ENCODE measurements around the gene MAN2A2. TPM values are rescaled to one million over a fixed set of nuclear protein-coding genes. Genes with fewer than 3 reads are reported as not detected.

Gene MAN2A2
- total RNA-seq, 4 donors from 2014 or later = 46.8 to 109 (median 86.4) TPM

DNA sequence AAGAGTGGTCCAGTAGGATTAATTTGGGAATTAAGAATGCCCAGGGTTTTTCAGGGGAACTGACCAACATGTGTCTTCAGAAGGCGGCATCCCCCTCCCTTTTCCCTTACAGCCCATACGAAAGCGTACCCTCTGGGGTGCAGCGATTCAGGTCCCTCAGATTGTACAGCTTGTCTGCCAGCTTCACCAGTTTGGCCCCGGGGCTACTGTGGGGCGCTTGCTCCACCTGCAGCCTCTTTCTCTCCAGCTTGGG lies 28.4 kb downstream of the MAN2A2 start:
- H3K4me3 ChIP-seq = peak overlapping the region in 3 of 4 donors; percentile 54 to 93 (median 83)
- no peak for DNase-seq
- H3K4me1 ChIP-seq = peaks cover 18 to 54% (median 39%) of the 10 kb centered on the region in 4 donors
- intact Hi-C loops (cut with DNase I; ENCODE audit: low total_unique reads) (no loop called here), in situ Hi-C loops (cut with MboI; ENCODE audit: low pct_ligation_motif_present in 1 of 4, low pct_unique_long_range_greater_than_20kb in 1 of 4, low sequenced_read_pairs in 3 of 4) (no loop called here)
- H3K27ac ChIP-seq = peak overlapping the region; percentile 94 to 96 (median 95)
- no peaks in the 10 kb centered on the region for H3K27me3 ChIP-seq
- no peaks in the 10 kb centered on the region for H3K36me3 ChIP-seq
- H3K9me3 ChIP-seq = no peaks in the 10 kb centered on the region
- TF ChIP-seq EP300 (IDR thresholded peaks at IDR 0.05; ENCODE audit: low read depth) (no peak), POLR2AphosphoS5 (IDR thresholded peaks at IDR 0.05) (no peak), POLR2A (IDR thresholded peaks at IDR 0.05) (no peak)
- TF ChIP-seq, protein P1, sequence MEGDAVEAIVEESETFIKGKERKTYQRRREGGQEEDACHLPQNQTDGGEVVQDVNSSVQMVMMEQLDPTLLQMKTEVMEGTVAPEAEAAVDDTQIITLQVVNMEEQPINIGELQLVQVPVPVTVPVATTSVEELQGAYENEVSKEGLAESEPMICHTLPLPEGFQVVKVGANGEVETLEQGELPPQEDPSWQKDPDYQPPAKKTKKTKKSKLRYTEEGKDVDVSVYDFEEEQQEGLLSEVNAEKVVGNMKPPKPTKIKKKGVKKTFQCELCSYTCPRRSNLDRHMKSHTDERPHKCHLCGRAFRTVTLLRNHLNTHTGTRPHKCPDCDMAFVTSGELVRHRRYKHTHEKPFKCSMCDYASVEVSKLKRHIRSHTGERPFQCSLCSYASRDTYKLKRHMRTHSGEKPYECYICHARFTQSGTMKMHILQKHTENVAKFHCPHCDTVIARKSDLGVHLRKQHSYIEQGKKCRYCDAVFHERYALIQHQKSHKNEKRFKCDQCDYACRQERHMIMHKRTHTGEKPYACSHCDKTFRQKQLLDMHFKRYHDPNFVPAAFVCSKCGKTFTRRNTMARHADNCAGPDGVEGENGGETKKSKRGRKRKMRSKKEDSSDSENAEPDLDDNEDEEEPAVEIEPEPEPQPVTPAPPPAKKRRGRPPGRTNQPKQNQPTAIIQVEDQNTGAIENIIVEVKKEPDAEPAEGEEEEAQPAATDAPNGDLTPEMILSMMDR (IDR thresholded peaks at IDR 0.05) = no peak
- WGBS, 2 donors (ENCODE audit: low coverage in 1 of 2) = 0 to 29% methylated on average over 1 to 6 of the region's 6 CpGs

DNA sequence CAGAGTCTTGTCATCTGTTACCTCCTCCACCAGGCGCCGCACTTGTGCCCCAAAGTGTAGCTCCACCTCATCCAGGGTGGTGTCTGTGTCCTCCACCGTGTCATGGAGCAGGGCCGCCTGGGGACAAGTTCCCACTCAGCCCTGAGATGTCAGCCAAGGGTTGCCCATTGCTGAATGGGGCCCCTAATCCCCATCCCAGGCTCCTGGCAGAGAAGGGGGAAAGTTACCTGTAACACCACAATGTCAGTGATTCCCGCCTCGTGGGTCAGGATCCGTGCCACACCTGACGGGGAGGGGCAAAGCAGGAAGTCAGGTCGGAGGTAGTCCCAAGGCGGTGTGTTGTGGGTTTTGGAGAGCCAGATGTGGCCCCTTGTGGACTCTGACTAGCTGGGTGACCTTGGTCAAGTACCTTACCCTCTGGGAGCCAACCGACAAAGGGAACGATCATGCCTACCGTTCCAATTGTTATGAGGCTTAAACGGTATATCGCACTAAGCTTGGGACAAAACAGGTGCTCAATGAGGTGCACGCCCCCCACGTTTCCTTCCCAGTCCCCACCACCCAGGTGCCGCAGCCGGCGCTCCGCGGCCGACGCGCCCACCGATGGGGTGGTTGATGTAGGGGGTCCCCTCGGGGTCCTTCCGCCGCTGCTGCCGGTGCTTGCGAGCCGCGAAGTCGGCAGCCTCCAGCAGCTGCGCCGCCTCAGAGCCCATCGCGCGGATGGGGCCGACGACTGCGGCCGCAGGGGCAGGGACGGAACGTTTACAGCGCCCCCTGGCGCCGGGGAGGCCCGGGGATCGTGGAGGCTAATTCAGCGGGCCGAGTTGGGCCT lies 28.9 kb downstream of the MAN2A2 start, which contains the start of gene HDDC3:
TSS of gene HDDC3 (minus strand) at position 722 of the 832 bp plus-strand sequence. CDS start at position 713, 9 bp downstream.
- Histone ChIP-seq H3K4me3 (peak within 1 kb of the TSS; percentile 54 to 93 (median 80)), H3K27me3 (no peaks in the 10 kb centered on the region), H3K36me3 (no peaks in the 10 kb centered on the region), H3K9me3 (no peaks in the 10 kb centered on the region), H3K4me1 (peaks cover 18 to 59% (median 41%) of the 10 kb centered on the region in 4 donors), H3K27ac (peak within 1 kb of the TSS; percentile 94 to 96 (median 95))
- TF ChIP-seq POLR2AphosphoS5 (IDR thresholded peaks at IDR 0.05) (peak; percentile 67 to 94 (median 92)), POLR2A (IDR thresholded peaks at IDR 0.05) (peak; percentile 86), EP300 (IDR thresholded peaks at IDR 0.05; ENCODE audit: low read depth) (no peak)
- TF ChIP-seq, protein P1 (IDR thresholded peaks at IDR 0.05) = peak; percentile 87 to 97 (median 96)
- WGBS, 2 donors (ENCODE audit: low coverage in 1 of 2) = 1% methylated on average over 17 of the region's 52 CpGs; no CpG with 5 or more reads in 1 of the 2 donors
- intact Hi-C loops (cut with DNase I; ENCODE audit: low total_unique reads) (no loop called here), in situ Hi-C loops (cut with MboI; ENCODE audit: low pct_ligation_motif_present in 1 of 4, low pct_unique_long_range_greater_than_20kb in 1 of 4, low sequenced_read_pairs in 3 of 4) (no loop called here)
- peak; percentile 95 for DNase-seq

DNA sequence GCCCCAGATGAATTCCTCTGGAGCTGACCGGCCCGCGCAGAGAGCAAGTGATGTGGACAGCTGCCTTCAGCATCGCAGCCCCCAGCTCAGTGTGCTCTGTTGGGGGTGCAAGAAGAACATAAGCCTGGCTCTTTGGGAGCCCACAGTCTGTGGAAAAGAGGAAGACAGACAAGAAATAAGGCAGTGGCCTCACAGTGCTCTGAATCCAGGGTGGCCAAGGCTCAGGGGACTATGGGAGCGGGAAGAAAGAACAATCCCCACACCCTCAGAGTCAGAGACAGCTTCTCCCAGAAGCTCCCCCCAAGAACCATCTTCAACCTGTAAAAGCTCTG lies 29.5 kb downstream of the MAN2A2 start:
- H3K4me1 ChIP-seq = peaks cover 18 to 59% (median 41%) of the 10 kb centered on the region in 4 donors
- 13% methylated on average over 5 of the region's 5 CpGs; no CpG with 5 or more reads in 1 of the 2 donors for WGBS, 2 donors (ENCODE audit: low coverage in 1 of 2)
- H3K36me3 ChIP-seq = no peaks in the 10 kb centered on the region
- DNase-seq = no peak
- TF ChIP-seq, protein P1 (IDR thresholded peaks at IDR 0.05) = no peak
- no peak for TF ChIP-seq POLR2A (IDR thresholded peaks at IDR 0.05)
- peak overlapping the region; percentile 94 to 96 (median 95) for H3K27ac ChIP-seq
- no peaks in the 10 kb centered on the region for H3K9me3 ChIP-seq
- H3K4me3 ChIP-seq = peak overlapping the region in 3 of 4 donors; percentile 54 to 93 (median 83)
- intact Hi-C loops (cut with DNase I; ENCODE audit: low total_unique reads) (no loop called here), in situ Hi-C loops (cut with MboI; ENCODE audit: low pct_ligation_motif_present in 1 of 4, low pct_unique_long_range_greater_than_20kb in 1 of 4, low sequenced_read_pairs in 3 of 4) (no loop called here)
- H3K27me3 ChIP-seq = no peaks in the 10 kb centered on the region

DNA sequence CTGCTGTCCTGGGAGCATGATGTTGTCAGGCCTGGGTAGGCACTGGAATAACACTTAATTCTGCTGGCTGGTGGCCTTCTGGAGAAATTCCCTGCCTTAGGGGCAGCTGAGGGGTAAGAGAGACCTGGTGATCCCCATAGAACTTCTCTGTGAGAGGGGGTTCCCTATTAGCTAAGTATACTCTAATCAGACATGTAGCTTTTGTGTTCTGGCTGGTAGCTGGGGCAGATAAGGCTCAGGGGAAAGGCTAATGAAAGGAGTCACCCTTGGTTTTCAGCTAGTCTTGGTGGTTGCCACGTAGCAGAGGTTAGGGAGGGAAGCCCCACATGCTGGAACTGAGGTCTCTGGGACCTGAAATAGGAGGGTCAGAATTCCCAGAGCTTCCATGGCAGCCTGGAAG lies 30.2 kb downstream of the MAN2A2 start:
- Histone ChIP-seq H3K4me3 (no peak overlapping the region), H3K27ac (no peak overlapping the region), H3K4me1 (peaks cover 18 to 59% (median 41%) of the 10 kb centered on the region in 4 donors), H3K9me3 (no peaks in the 10 kb centered on the region), H3K36me3 (no peaks in the 10 kb centered on the region), H3K27me3 (no peaks in the 10 kb centered on the region)
- DNase-seq = no peak
- intact Hi-C loops (cut with DNase I; ENCODE audit: low total_unique reads) = no loop called here
- TF ChIP-seq EP300 (IDR thresholded peaks at IDR 0.05; ENCODE audit: low read depth) = no peak
- WGBS, 2 donors (ENCODE audit: low coverage in 1 of 2) = 42% methylated on average over 1 of the region's 1 CpG; no CpG with 5 or more reads in 1 of the 2 donors
- in situ Hi-C loops (cut with MboI; ENCODE audit: low pct_ligation_motif_present in 1 of 4, low pct_unique_long_range_greater_than_20kb in 1 of 4, low sequenced_read_pairs in 3 of 4) = no loop called here
